Measurements from ENCODE around the gene CAPN3.

GRCh38 chr15:42343596-42344232 is 15.6 kb upstream of the CAPN3 start:
- no peak for TF ChIP-seq CTCF (IDR thresholded peaks at IDR 0.05)
- TF ChIP-seq POLR2A (IDR thresholded peaks at IDR 0.05), result no peak
